ENCODE data around the gene PPP1CB.

The PPP1CB gene

GRCh38 chr2:28745225-28745624 is 6.4 kb upstream of the PPP1CB start:
- no peak for DNase-seq (ENCODE audit: low spot score)

- DNase-seq (ENCODE audit: low spot score), result no peak
Observed at GRCh38 chr2:28745876-28746275, 5.8 kb upstream of the PPP1CB start.

- DNase-seq (ENCODE audit: low spot score), result no peak
Observed at GRCh38 chr2:28746429-28747111, 5.1 kb upstream of the PPP1CB start.

- no peak for DNase-seq (ENCODE audit: low spot score)
Observed at GRCh38 chr2:28747714-28748113, 3.9 kb upstream of the PPP1CB start.

- DNase-seq (ENCODE audit: low spot score), result no peak
Observed at GRCh38 chr2:28748176-28748575, 3.5 kb upstream of the PPP1CB start.

- no peak for DNase-seq (ENCODE audit: low spot score)
Observed at GRCh38 chr2:28748941-28749340, 2.7 kb upstream of the PPP1CB start.

GRCh38 chr2:28749526-28749925 is 2.1 kb upstream of the PPP1CB start:
- no peak for DNase-seq (ENCODE audit: low spot score)

- no peak for DNase-seq (ENCODE audit: low spot score)
Observed at GRCh38 chr2:28750316-28751251, 1.0 kb upstream of the PPP1CB start.

GRCh38 chr2:28751956-28752630 is 463 bp downstream of the PPP1CB start:
- DNase-seq (ENCODE audit: low spot score), result no peak

GRCh38 chr2:28752631-28753376 is 1.2 kb downstream of the PPP1CB start:
- no peak for DNase-seq (ENCODE audit: low spot score)

- no peak for DNase-seq (ENCODE audit: low spot score)
Observed at GRCh38 chr2:28754321-28754720, 2.7 kb downstream of the PPP1CB start.

GRCh38 chr2:28755421-28755820 is 3.8 kb downstream of the PPP1CB start:
- DNase-seq (ENCODE audit: low spot score), result no peak

- no peak for DNase-seq (ENCODE audit: low spot score)
Observed at GRCh38 chr2:28758459-28758858, 6.8 kb downstream of the PPP1CB start.

GRCh38 chr2:28761420-28761819 is 9.8 kb downstream of the PPP1CB start:
- no peak for DNase-seq (ENCODE audit: low spot score)

- DNase-seq (ENCODE audit: low spot score), result no peak
Observed at GRCh38 chr2:28764909-28765711, 13.5 kb downstream of the PPP1CB start.

GRCh38 chr2:28766070-28766469 is 14.4 kb downstream of the PPP1CB start:
- no peak for DNase-seq (ENCODE audit: low spot score)

GRCh38 chr2:28767337-28767736 is 15.7 kb downstream of the PPP1CB start:
- no peak for DNase-seq (ENCODE audit: low spot score)

GRCh38 chr2:28768422-28768821 is 16.8 kb downstream of the PPP1CB start:
- no peak for DNase-seq (ENCODE audit: low spot score)

GRCh38 chr2:28768952-28769351 is 17.3 kb downstream of the PPP1CB start:
- DNase-seq (ENCODE audit: low spot score), result no peak

- no peak for DNase-seq (ENCODE audit: low spot score)
Observed at GRCh38 chr2:28772351-28772750, 20.7 kb downstream of the PPP1CB start.

GRCh38 chr2:28776471-28776870 is 24.8 kb downstream of the PPP1CB start:
- no peak for DNase-seq (ENCODE audit: low spot score)

All from left forelimb (tissue), 1 donor.